IMR-90 (cell line): Measurements from ENCODE around the gene DRAP1. TPM values are rescaled to one million over a fixed set of nuclear protein-coding genes. Genes with fewer than 3 reads are reported as not detected.
A peak's percentile ranks its signal among the peaks of the same experiment; 100 is the strongest.

Experiments
- ATAC-seq: fragments of 200-7000 bp; cut with Tn5 transposase; 2 replicates; pipeline ENCODE4 v1.9.1; 2020; ENCODE audit warnings: low read depth, mild to moderate bottlenecking, moderate library complexity
- BruUV-seq: library from RNA; stranded (reverse); fragments of 400-500 nt; replicated peaks from 2 replicates; lab custom pipeline; 2021; lab: Mats Ljungman, UMichigan
- CTCF ChIA-PET: fragments of 300-600 bp; formaldehyde crosslinking; extraction: SDS; loops from one replicate; lab custom pipeline; 2021; ENCODE audit warnings: antibody characterized with exemption; lab: Yijun Ruan, JAX
- POLR2A ChIA-PET: fragments of 300-600 bp; sonication (Branson Sonifier 250); formaldehyde crosslinking; loops from one replicate; lab custom pipeline; 2022; ENCODE audit warnings: antibody characterized with exemption; ENCODE audit not compliant: unreplicated experiment; lab: Charles Lee
- DNase-seq: peaks from one replicate; pipeline ENCODE4 v3.0.0; 2013
- H2AFZ ChIP-seq: replicated peaks from 2 replicates; pipeline ENCODE3; 2013; ENCODE audit warnings: low read length, mild to moderate bottlenecking; ENCODE audit not compliant: poor library complexity
- H2AK5ac ChIP-seq: 2 replicates; pipeline ENCODE4 v1.6.1; 2013; ENCODE audit warnings: low read depth, low read length, inconsistent platforms
- H2AK9ac ChIP-seq: replicated peaks from 2 replicates; pipeline ENCODE3; 2013; ENCODE audit warnings: mild to moderate bottlenecking, low read depth, low read length, moderate library complexity; ENCODE audit not compliant: poor library complexity
- H2BK120ac ChIP-seq: 2 replicates; pipeline ENCODE4 v1.6.1; 2013; ENCODE audit warnings: low read depth, low read length, inconsistent platforms
- H2BK15ac ChIP-seq: 3 replicates; pipeline ENCODE4 v1.6.1; 2013; ENCODE audit warnings: low read depth, low read length, inconsistent platforms
- H2BK20ac ChIP-seq: 2 replicates; pipeline ENCODE4 v1.6.1; 2013; ENCODE audit warnings: low read depth, mild to moderate bottlenecking, inconsistent platforms, low read length, moderate library complexity
- H2BK5ac ChIP-seq: 2 replicates; pipeline ENCODE4 v1.6.1; 2013; ENCODE audit warnings: mild to moderate bottlenecking, low read depth, low read length, inconsistent platforms; ENCODE audit not compliant: poor library complexity, severe bottlenecking
- H3K14ac ChIP-seq: replicated peaks from 2 replicates; pipeline ENCODE4 v1.6.1; 2013; ENCODE audit warnings: low read depth, low read length, inconsistent platforms
- H3K18ac ChIP-seq: 2 replicates; pipeline ENCODE4 v1.6.1; 2013; ENCODE audit warnings: low read depth, low read length, control low read depth
- H3K23ac ChIP-seq: 2 replicates; pipeline ENCODE4 v1.6.1; 2013; ENCODE audit warnings: low read depth, low read length, inconsistent platforms
- H3K27ac ChIP-seq: 2 replicates; pipeline ENCODE4 v1.5.1; 2013; ENCODE audit warnings: mild to moderate bottlenecking, control low read depth, low read length; ENCODE audit not compliant: insufficient read depth
- H3K27me3 ChIP-seq: 2 replicates; pipeline ENCODE4 v1.6.1; 2013; ENCODE audit warnings: low read length; ENCODE audit not compliant: control insufficient read depth, insufficient read depth
- H3K36me3 ChIP-seq: 2 replicates; pipeline ENCODE4 v1.6.1; 2013; ENCODE audit warnings: low read length, mixed read lengths; ENCODE audit not compliant: control insufficient read depth, insufficient read depth
- H3K4ac ChIP-seq: 2 replicates; pipeline ENCODE4 v1.6.1; 2013; ENCODE audit warnings: low read depth, low read length, inconsistent platforms
- H3K4me1 ChIP-seq: 2 replicates; pipeline ENCODE4 v1.6.1; 2013; ENCODE audit warnings: low read length, mixed read lengths; ENCODE audit not compliant: control insufficient read depth, insufficient read depth
- H3K4me2 ChIP-seq: 2 replicates; pipeline ENCODE4 v1.6.1; 2013; ENCODE audit warnings: low read depth, mild to moderate bottlenecking, control low read depth, low read length, moderate library complexity
- H3K4me3 ChIP-seq: 2 replicates; pipeline ENCODE4 v1.5.1; 2013; ENCODE audit warnings: low read depth, mild to moderate bottlenecking, control low read depth, low read length, moderate library complexity; ENCODE audit not compliant: insufficient read depth
- H3K56ac ChIP-seq: 2 replicates; pipeline ENCODE4 v1.6.1; 2013; ENCODE audit warnings: low read length, inconsistent platforms; ENCODE audit not compliant: insufficient read depth; ENCODE audit errors: extremely low read depth
- H3K79me1 ChIP-seq, 2 experiments: 2 replicates each; pipeline ENCODE4 v1.6.1; 2013; ENCODE audit warnings: low read length in 2 of 2, inconsistent platforms in 1 of 2, low read depth in 1 of 2
- H3K9ac ChIP-seq: 2 replicates; pipeline ENCODE4 v1.6.1; 2013; ENCODE audit warnings: low read depth, low read length, control low read depth
- H3K9me1 ChIP-seq: 2 replicates; pipeline ENCODE4 v1.6.1; 2013; ENCODE audit warnings: low read length, inconsistent platforms; ENCODE audit not compliant: insufficient read depth
- H3K9me3 ChIP-seq: 2 replicates; pipeline ENCODE4 v1.6.1; 2013; ENCODE audit warnings: low read length; ENCODE audit not compliant: control insufficient read depth, insufficient read depth
- H4K20me1 ChIP-seq: 2 replicates; pipeline ENCODE4 v1.6.1; 2013; ENCODE audit warnings: low read length, inconsistent platforms; ENCODE audit not compliant: insufficient read depth
- H4K5ac ChIP-seq: 2 replicates; pipeline ENCODE4 v1.6.1; 2013; ENCODE audit warnings: mild to moderate bottlenecking, low read depth, low read length, control low read depth
- H4K8ac ChIP-seq, 2 experiments: 2 replicates each; pipeline ENCODE4 v1.6.1; 2013; ENCODE audit warnings: low read depth in 2 of 2, low read length in 2 of 2, control low read depth in 1 of 2, inconsistent platforms in 1 of 2
- H4K91ac ChIP-seq: 2 replicates; pipeline ENCODE4 v1.6.1; 2013; ENCODE audit warnings: low read depth, low read length, inconsistent platforms; ENCODE audit not compliant: insufficient read depth
- CHD1 ChIP-seq: IDR thresholded peaks from 2 replicates; pipeline ENCODE4 v1.6.1; 2012; ENCODE audit warnings: low read depth, low read length, improper control_type of control experiment
- ELK1 ChIP-seq: fragments of 150-350 bp; IDR thresholded peaks from 2 replicates; pipeline ENCODE4 v1.6.1; 2016; ENCODE audit warnings: low read depth, mild to moderate bottlenecking, low read length, moderate library complexity, borderline replicate concordance
- MAFK ChIP-seq: IDR thresholded peaks from 2 replicates; pipeline ENCODE4 v1.6.1; 2012; ENCODE audit warnings: low read depth, low read length, improper control_type of control experiment
- POLR2A ChIP-seq: IDR thresholded peaks from 2 replicates; pipeline ENCODE4 v1.6.1; 2012; ENCODE audit warnings: mild to moderate bottlenecking, low read depth, low read length
- RFX5 ChIP-seq: IDR thresholded peaks from 2 replicates; pipeline ENCODE4 v1.8.0; 2012; ENCODE audit warnings: low read depth, mild to moderate bottlenecking, low read length, moderate library complexity
- USF2 ChIP-seq: fragments of 150-350 bp; IDR thresholded peaks from 2 replicates; pipeline ENCODE4 v1.6.1; 2017; ENCODE audit warnings: mild to moderate bottlenecking, antibody characterized with exemption, low read length, low read depth
- WGBS, 2 experiments: methylation state at CpG; one replicate each; pipeline versions ENCODE4 v1.1.5 to v1.1.7; 2013; ENCODE audit warnings: missing lambda C conversion rate in 2 of 2; ENCODE audit not compliant: insufficient read length in 1 of 2; ENCODE audit errors: extremely low coverage in 2 of 2; 5-methylcytosine and 5-hydroxymethylcytosine counted together
- dilution Hi-C: fragments of 300-500 bp; cut with HindIII; formaldehyde crosslinking; loops from one replicate; pipeline ENCODE4 v1.14.3; 2018; ENCODE audit warnings: low sequenced_read_pairs; ENCODE audit not compliant: unreplicated experiment
- in situ Hi-C: fragments of 300-500 bp; cut with MboI; formaldehyde crosslinking; loops from 3 replicates; pipeline ENCODE4 v1.14.3; 2019; ENCODE audit warnings: low sequenced_read_pairs, inconsistent platforms, mixed read lengths
- intact Hi-C: fragments of 100-400 bp; cut with micrococcal nuclease; formaldehyde crosslinking; loops from 2 replicates; pipeline ENCODE4 v1.10.0; 2022
- polyA plus RNA-seq, 3 experiments: library from polyadenylated mRNA; depleted of rRNA; stranded (reverse); fragments of >200 nt; gene quantifications; 2 replicates each; pipeline ENCODE4 v1.2.3, GENCODE V29; 2012; ENCODE audit warnings: low replicate concordance in 1 of 3
- total RNA-seq: library from RNA; depleted of rRNA; stranded (reverse); fragments of >200 nt; gene quantifications from 2 replicates; pipeline ENCODE4 v1.2.3, GENCODE V29; 2012

The DRAP1 gene
- total and polyA plus RNA-seq, 2 of the 4 experiments (the other 2 are of a cell fraction) = 237 to 344 TPM

DNA sequence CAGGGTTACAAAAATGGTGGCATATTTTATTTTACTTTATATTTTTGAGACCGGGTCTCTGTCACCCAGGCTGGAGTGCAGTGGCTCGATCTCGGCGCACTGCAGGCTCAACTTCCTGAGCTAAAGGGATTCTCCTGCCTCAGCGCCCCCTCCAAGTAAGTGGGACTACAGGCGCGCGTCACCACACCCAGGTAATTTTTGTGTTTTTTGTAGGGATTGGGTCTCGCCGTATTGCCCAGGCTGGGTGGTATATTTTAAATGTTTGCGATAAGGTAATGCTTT lies 18.4 kb upstream of the DRAP1 start:
- H3K56ac ChIP-seq = no peak overlapping the region
- H3K4me3 ChIP-seq = no peak overlapping the region
- peak overlapping the region; percentile 11; the same call in 1 of the 2 replicates for H2BK20ac ChIP-seq
- intact Hi-C loops (loop anchor here (2.0 kb wide), 1 partner anchor 14 kb away; no protein-coding TSS in a partner anchor), in situ Hi-C loops (no loop called here), dilution Hi-C loops (no loop called here)
- no peak overlapping the region for H3K9ac ChIP-seq
- H3K4me2 ChIP-seq = no peak overlapping the region; the same call in 1 of the 2 replicates
- H3K36me3 ChIP-seq = peaks cover 15% of the 10 kb centered on the region
- H3K14ac ChIP-seq = no peak overlapping the region
- peaks cover 19% of the 10 kb centered on the region for H3K9me1 ChIP-seq
- TF ChIP-seq CHD1 = no peak
- TF ChIP-seq USF2 = no peak
- TF ChIP-seq POLR2A = no peak
- no peak for TF ChIP-seq MAFK
- no peak for TF ChIP-seq RFX5
- no peak for TF ChIP-seq ELK1
- H2BK5ac ChIP-seq = peak overlapping the region; percentile 27
- H2BK120ac ChIP-seq = peak overlapping the region; percentile 77
- H4K5ac ChIP-seq = no peak overlapping the region
- H4K20me1 ChIP-seq = peaks cover 38% of the 10 kb centered on the region
- no peak overlapping the region; the same call in 1 of the 2 replicates for H4K91ac ChIP-seq
- DNase-seq = no peak
- H3K23ac ChIP-seq = no peak overlapping the region
- ATAC-seq = no peak
- H3K79me1 ChIP-seq = peaks cover 28 to 45% of the 10 kb centered on the region in 2 experiments
- peak overlapping the region; percentile 99; the same call in 2 of the 3 replicates for H2BK15ac ChIP-seq
- peak overlapping the region; percentile 48 for H3K27ac ChIP-seq
- no peaks in the 10 kb centered on the region for H3K9me3 ChIP-seq
- H2AFZ ChIP-seq = no peak overlapping the region
- ChIA-PET CTCF (no interaction called here), POLR2A (interaction anchor here (0.6 to 2.9 kb wide), 7 partner anchors 8 to 34 kb away, joined by 3 to 17 read pairs (median 3); partner anchors contain the start of gene FIBP)
- peak overlapping the region; percentile 99 for H2AK5ac ChIP-seq
- BruUV-seq = no TSS peak
- H3K27me3 ChIP-seq = no peaks in the 10 kb centered on the region
- H3K4me1 ChIP-seq = peaks cover 33% of the 10 kb centered on the region
- WGBS, 2 experiments = no CpG with 5 or more reads among the region's 11 CpGs
- no peak overlapping the region for H3K18ac ChIP-seq
- H2AK9ac ChIP-seq = peak overlapping the region; percentile 51
- peak overlapping the region; percentile 55 for H3K4ac ChIP-seq
- H4K8ac ChIP-seq = peak overlapping the region in 1 of 2 experiments; percentile 74; a peak in 2 of 4 replicates
